ENCODE measurements around the gene CAPG. TPM values are rescaled to one million over a fixed set of nuclear protein-coding genes. Genes with fewer than 3 reads are reported as not detected.
A peak's percentile ranks its signal among the peaks of the same experiment; 100 is the strongest.

The CAPG gene
- total and polyA plus RNA-seq, 2 of the 4 experiments (the other 2 are of a cell fraction) = 79.9 to 98.3 TPM

GRCh38 chr2:85458601-85459563 is 48.7 kb upstream of the CAPG start:
- H3K56ac ChIP-seq (ENCODE audit: extremely low read depth, insufficient read depth, low read length) = no peak overlapping the region
- 0 out of 2 replicates have a peak, but pooled peaks cover 3% of the 10 kb centered on the region for H3K27me3 ChIP-seq (ENCODE audit: control insufficient read depth, insufficient read depth, low read length)
- no peak overlapping the region for H3K4me2 ChIP-seq (ENCODE audit: low read depth, low read length)
- H2AFZ ChIP-seq (replicated peaks; ENCODE audit: low read length, poor library complexity) = no peak overlapping the region
- intact Hi-C loops (cut with micrococcal nuclease) (no loop called here), dilution Hi-C loops (cut with HindIII; ENCODE audit: low sequenced_read_pairs, unreplicated experiment) (no loop called here), in situ Hi-C loops (cut with MboI; ENCODE audit: low sequenced_read_pairs) (no loop called here)
- H3K4me1 ChIP-seq (ENCODE audit: control insufficient read depth, insufficient read depth, low read length) = no peaks in the 10 kb centered on the region; the same call in 1 of the 2 replicates
- no peak overlapping the region for H2BK20ac ChIP-seq (ENCODE audit: low read depth, low read length)
- no peak overlapping the region for H4K5ac ChIP-seq (ENCODE audit: low read depth, low read length)
- WGBS, 2 experiments (ENCODE audit: extremely low coverage in 2 of 2, insufficient read length in 1 of 2) = 74% methylated on average over 5 of the region's 12 CpGs; no CpG with 5 or more reads in 1 of the 2 experiments
- no peaks in the 10 kb centered on the region for H3K79me1 ChIP-seq (ENCODE audit: low read depth in 1 of 2, low read length in 2 of 2)
- H2BK15ac ChIP-seq (ENCODE audit: low read depth, low read length) = no peak overlapping the region
- ChIA-PET POLR2A (ENCODE audit: unreplicated experiment) (no interaction called here), CTCF (no interaction called here)
- H3K9me1 ChIP-seq (ENCODE audit: insufficient read depth, low read length) = no peaks in the 10 kb centered on the region
- H3K36me3 ChIP-seq (ENCODE audit: control insufficient read depth, insufficient read depth, low read length) = no peaks in the 10 kb centered on the region
- no peak for DNase-seq
- no peak overlapping the region for H3K4me3 ChIP-seq (ENCODE audit: insufficient read depth, low read depth, low read length)
- no peak overlapping the region for H3K27ac ChIP-seq (ENCODE audit: insufficient read depth, low read length)
- H4K8ac ChIP-seq (ENCODE audit: low read depth in 2 of 2, low read length in 2 of 2) = no peak overlapping the region
- TF ChIP-seq POLR2A (IDR thresholded peaks at IDR 0.05; ENCODE audit: low read depth, low read length) (no peak), NFE2L2 (IDR thresholded peaks at IDR 0.05; ENCODE audit: low read depth, low read length) (no peak), MAZ (IDR thresholded peaks at IDR 0.05; ENCODE audit: borderline replicate concordance, low read depth, low read length) (no peak), RAD21 (IDR thresholded peaks at IDR 0.05; ENCODE audit: low read length) (no peak), CEBPB (IDR thresholded peaks at IDR 0.05; ENCODE audit: low read depth, low read length) (no peak), SMC3 (IDR thresholded peaks at IDR 0.05; ENCODE audit: low read depth, low read length) (no peak), USF2 (IDR thresholded peaks at IDR 0.05; ENCODE audit: low read depth, low read length) (no peak), BHLHE40 (IDR thresholded peaks at IDR 0.05; ENCODE audit: low read depth, low read length) (no peak), CTCF (conservative IDR thresholded peaks at IDR 0.05; ENCODE audit: low read depth, low read length) (no peak), RFX5 (IDR thresholded peaks at IDR 0.05; ENCODE audit: low read depth, low read length) (no peak), CHD1 (IDR thresholded peaks at IDR 0.05; ENCODE audit: low read depth, low read length) (no peak), RCOR1 (IDR thresholded peaks at IDR 0.05; ENCODE audit: insufficient replicate concordance, low read length) (no peak)
- H3K18ac ChIP-seq (ENCODE audit: low read depth, low read length) = no peak overlapping the region
- H4K20me1 ChIP-seq (ENCODE audit: insufficient read depth, low read length) = no peaks in the 10 kb centered on the region
- H3K23ac ChIP-seq (ENCODE audit: low read depth, low read length) = no peak overlapping the region
- no peak overlapping the region for H2BK120ac ChIP-seq (ENCODE audit: low read depth, low read length)
- no peak overlapping the region for H2AK5ac ChIP-seq (ENCODE audit: low read depth, low read length)
- H4K91ac ChIP-seq (ENCODE audit: insufficient read depth, low read depth, low read length) = no peak overlapping the region
- H2BK5ac ChIP-seq (ENCODE audit: low read depth, low read length, poor library complexity, severe bottlenecking) = no peak overlapping the region
- H3K4ac ChIP-seq (ENCODE audit: low read depth, low read length) = 0 out of 2 replicates have a peak overlapping the region, but pooled peaks have one; percentile 13
- H3K9ac ChIP-seq (ENCODE audit: low read depth, low read length) = no peak overlapping the region
- H3K14ac ChIP-seq (replicated peaks; ENCODE audit: low read depth, low read length) = no peak overlapping the region
- no peak for ATAC-seq (ENCODE audit: low read depth)
- no peak overlapping the region for H2AK9ac ChIP-seq (replicated peaks; ENCODE audit: low read depth, low read length, poor library complexity)
- no peaks in the 10 kb centered on the region for H3K9me3 ChIP-seq (ENCODE audit: control insufficient read depth, insufficient read depth, low read length)
- no TSS peak for BruUV-seq (replicated peaks)

All from IMR-90 (cell line).